MM.1S (cell line): ENCODE measurements around the gene UNKL.

Experiments
- EZH2 ChIP-seq: fragments of 300-600 bp; sonication (generic); optimal IDR thresholded peaks from 2 replicates; pipeline ENCODE3; 2017; ENCODE audit warnings: low read depth, mild to moderate bottlenecking, antibody characterized with exemption, low read length, mixed read lengths
- EZH2phosphoT487 ChIP-seq: fragments of 300-600 bp; sonication (generic); IDR thresholded peaks from 2 replicates; pipeline ENCODE4 v1.6.1; 2018; ENCODE audit warnings: antibody characterized with exemption, low read length
- TF ChIP-seq, protein P1 (sequence below): fragments of 300-600 bp; sonication (generic); IDR thresholded peaks from 2 replicates; pipeline ENCODE4 v1.5.1; 2016; ENCODE audit warnings: antibody characterized with exemption, low read length, mixed read lengths

DNA sequence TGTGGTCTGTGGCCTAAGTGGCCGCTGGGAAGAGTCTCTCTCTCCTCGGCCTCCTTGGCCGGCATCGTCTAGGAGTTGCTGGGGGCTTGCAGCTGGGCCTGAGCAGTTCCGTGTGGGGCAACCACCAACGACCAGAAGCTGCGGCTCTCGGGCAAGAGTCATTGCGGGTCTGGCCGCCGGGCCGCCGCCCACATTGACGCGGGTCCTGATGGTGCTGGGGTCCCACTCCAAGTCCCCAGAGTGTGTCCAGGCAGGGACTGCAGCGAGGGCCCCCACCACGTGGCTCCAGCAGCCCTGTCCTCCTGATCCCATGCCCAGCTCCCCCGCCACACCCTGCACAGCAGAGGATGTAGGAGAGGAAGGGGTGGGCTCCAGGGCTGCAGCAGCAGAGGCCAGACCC is 30.9 kb downstream of the UNKL start:
- TF ChIP-seq, protein P1, sequence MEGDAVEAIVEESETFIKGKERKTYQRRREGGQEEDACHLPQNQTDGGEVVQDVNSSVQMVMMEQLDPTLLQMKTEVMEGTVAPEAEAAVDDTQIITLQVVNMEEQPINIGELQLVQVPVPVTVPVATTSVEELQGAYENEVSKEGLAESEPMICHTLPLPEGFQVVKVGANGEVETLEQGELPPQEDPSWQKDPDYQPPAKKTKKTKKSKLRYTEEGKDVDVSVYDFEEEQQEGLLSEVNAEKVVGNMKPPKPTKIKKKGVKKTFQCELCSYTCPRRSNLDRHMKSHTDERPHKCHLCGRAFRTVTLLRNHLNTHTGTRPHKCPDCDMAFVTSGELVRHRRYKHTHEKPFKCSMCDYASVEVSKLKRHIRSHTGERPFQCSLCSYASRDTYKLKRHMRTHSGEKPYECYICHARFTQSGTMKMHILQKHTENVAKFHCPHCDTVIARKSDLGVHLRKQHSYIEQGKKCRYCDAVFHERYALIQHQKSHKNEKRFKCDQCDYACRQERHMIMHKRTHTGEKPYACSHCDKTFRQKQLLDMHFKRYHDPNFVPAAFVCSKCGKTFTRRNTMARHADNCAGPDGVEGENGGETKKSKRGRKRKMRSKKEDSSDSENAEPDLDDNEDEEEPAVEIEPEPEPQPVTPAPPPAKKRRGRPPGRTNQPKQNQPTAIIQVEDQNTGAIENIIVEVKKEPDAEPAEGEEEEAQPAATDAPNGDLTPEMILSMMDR = no peak
- TF ChIP-seq EZH2 (no peak), EZH2phosphoT487 (no peak)
